ENCODE results near the gene CHURC1. TPM values are rescaled to one million over a fixed set of nuclear protein-coding genes. Genes with fewer than 3 reads are reported as not detected.

The CHURC1 gene
- total and polyA plus RNA-seq, 2 of the 8 experiments (the other 6 are each of a cell fraction or from before 2014, with no cell fraction given): 50.2 to 59.3 TPM

DNA sequence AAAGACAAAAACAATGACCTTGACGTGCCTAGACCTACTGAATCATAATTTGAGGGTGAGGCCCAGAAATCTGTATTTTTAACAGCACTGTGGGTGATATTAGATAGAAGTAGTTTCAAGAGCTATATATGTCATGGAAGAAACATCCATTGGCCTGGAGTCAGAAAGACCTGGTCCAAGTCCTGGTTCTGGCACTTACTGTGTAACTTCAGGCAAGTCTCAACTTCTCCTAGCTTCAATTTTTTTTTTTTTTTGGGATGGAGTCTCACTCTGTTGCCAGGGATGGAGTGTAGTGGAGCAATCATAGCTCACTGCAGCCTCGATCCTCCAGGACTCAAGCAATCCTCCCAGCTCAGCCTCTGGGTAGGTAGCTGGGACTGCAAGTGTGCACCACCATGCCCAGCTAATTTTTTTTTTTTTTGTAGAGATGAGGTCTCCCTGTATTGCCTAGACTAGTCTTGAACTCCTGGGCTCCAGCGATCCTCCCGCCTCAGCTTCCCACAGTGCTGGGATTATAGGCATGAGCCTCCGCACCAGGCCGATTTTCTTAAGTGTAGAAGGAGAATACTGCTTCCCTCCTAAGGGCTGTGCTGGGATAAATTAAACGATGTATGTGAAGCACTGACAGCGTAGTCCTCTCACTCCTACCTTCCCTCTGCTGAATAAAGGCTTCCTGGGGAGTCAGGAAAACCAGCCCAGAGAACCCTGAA lies 42.6 kb downstream of the CHURC1 start:
- H3K14ac ChIP-seq (ENCODE audit: insufficient read length): no peak overlapping the region
- H2BK20ac ChIP-seq (ENCODE audit: low read length): no peak overlapping the region
- H3K4me2 ChIP-seq (ENCODE audit: insufficient read depth in 1 of 2, low read depth in 2 of 2, low read length in 2 of 2): peak overlapping the region; percentile 0 to 9; a peak in 1 of 4 replicates
- H3K4ac ChIP-seq (replicated peaks; ENCODE audit: insufficient read length, low read depth, low read length): no peak overlapping the region
- H3K27ac ChIP-seq (ENCODE audit: low read depth, low read length): no peak overlapping the region
- H4K91ac ChIP-seq (replicated peaks; ENCODE audit: insufficient read length, low read length): no peak overlapping the region
- H4K8ac ChIP-seq (ENCODE audit: extremely low read depth, insufficient read depth, low read length): no peak overlapping the region
- no peak for TF ChIP-seq SP4 (IDR thresholded peaks at IDR 0.05; ENCODE audit: low read length)
- TF ChIP-seq GTF2F1 (IDR thresholded peaks at IDR 0.05; ENCODE audit: borderline replicate concordance, low read depth, low read length): no peak
- TF ChIP-seq MAFK (IDR thresholded peaks at IDR 0.05; ENCODE audit: low read depth, low read length): no peak
- no peak for TF ChIP-seq RAD21 (IDR thresholded peaks at IDR 0.05 in 1 of 2, conservative IDR thresholded peaks at IDR 0.05 in 1 of 2; ENCODE audit: low read depth in 2 of 2, low read length in 2 of 2)
- TF ChIP-seq TAF7 (optimal IDR thresholded peaks at IDR 0.05; ENCODE audit: borderline replicate concordance, low read depth, low read length): peak; percentile 35
- TF ChIP-seq CTBP2 (IDR thresholded peaks at IDR 0.05; ENCODE audit: borderline replicate concordance, insufficient read depth, insufficient read length, low read length): no peak
- H3K18ac ChIP-seq (ENCODE audit: extremely low read depth, low read length): no peak overlapping the region
- peaks cover 0 to 5% (median 1%) of the 10 kb centered on the region in 4 experiments; a peak in 2 of 8 replicates for H3K36me3 ChIP-seq (ENCODE audit: control insufficient read depth in 2 of 4, insufficient read depth in 4 of 4, low read length in 3 of 4)
- peaks cover 7% of the 10 kb centered on the region for H3K79me1 ChIP-seq (ENCODE audit: low read depth, low read length)
- H4K5ac ChIP-seq (ENCODE audit: insufficient read length, low read depth, low read length): no peak overlapping the region
- H3K79me2 ChIP-seq (ENCODE audit: control insufficient read depth in 1 of 2, insufficient read depth in 2 of 2, low read length in 2 of 2): peaks cover 0 to 5% of the 10 kb centered on the region in 2 experiments; a peak in 1 of 4 replicates
- CTCF ChIA-PET (ENCODE audit: partially characterized antibody): interaction anchor here (0.6 to 6.7 kb wide), 18 partner anchors 9 to 254 kb away, joined by 3 to 45 read pairs (median 4); partner anchors contain the start of gene FNTB
- H2BK15ac ChIP-seq (ENCODE audit: low read length): no peak overlapping the region
- no peak overlapping the region for H2AFZ ChIP-seq (ENCODE audit: low read length)
- peaks cover 13 to 26% (median 20%) of the 10 kb centered on the region in 4 experiments for H3K4me1 ChIP-seq (replicated peaks in 1 of 4; ENCODE audit: control insufficient read depth in 3 of 4, insufficient read depth in 4 of 4, low read length in 3 of 4)
- no peak overlapping the region for H3K9ac ChIP-seq (replicated peaks in 1 of 4; ENCODE audit: extremely low read depth in 1 of 4, low read depth in 3 of 4, low read length in 3 of 4)
- peak overlapping the region; percentile 19 for H2BK120ac ChIP-seq (replicated peaks; ENCODE audit: low read depth, low read length)
- H3K27me3 ChIP-seq (replicated peaks in 1 of 4; ENCODE audit: control insufficient read depth in 3 of 4, extremely low read depth in 1 of 4, insufficient read depth in 3 of 4, low read length in 3 of 4): no peaks in the 10 kb centered on the region
- H3K56ac ChIP-seq (replicated peaks; ENCODE audit: insufficient read length, low read depth, low read length): no peak overlapping the region
- 70% methylated on average over 8 of the region's 8 CpGs; no CpG with 5 or more reads in 1 of the 2 experiments for WGBS, 2 experiments (ENCODE audit: extremely low coverage in 1 of 2, insufficient coverage in 1 of 2, insufficient read length in 1 of 2, insufficient replicate concordance in 2 of 2, low coverage in 1 of 2, low lambda C conversion rate in 2 of 2, missing lambda C conversion rate in 1 of 2)
- no peak overlapping the region for H3K23ac ChIP-seq (ENCODE audit: insufficient read length)
- H4K20me1 ChIP-seq (replicated peaks in 1 of 2; ENCODE audit: control insufficient read depth in 1 of 2, insufficient read depth in 2 of 2, low read length in 2 of 2): peaks cover 0 to 10% of the 10 kb centered on the region in 2 experiments
- H2AK5ac ChIP-seq (ENCODE audit: low read depth, low read length): peak overlapping the region; percentile 40; the same call in 1 of the 2 replicates
- DNase-seq (ENCODE audit: low read depth in 1 of 2, low spot score in 2 of 2) (no peak), FAIRE-seq (no peak)
- 0 out of 2 replicates have a peak overlapping the region, but pooled peaks have one; percentile 12 for H2BK12ac ChIP-seq (ENCODE audit: low read depth, low read length)
- POLR2A ChIA-PET (ENCODE audit: partially characterized antibody): interaction anchor here (0.7 to 2.2 kb wide), 7 partner anchors 9 to 30 kb away, joined by 3 to 8 read pairs (median 6); partner anchors contain the start of gene FNTB
- peak overlapping the region; percentile 54; the same call in 1 of the 2 replicates for H2BK5ac ChIP-seq (ENCODE audit: low read depth, low read length)
- no peaks in the 10 kb centered on the region for H3K9me3 ChIP-seq (ENCODE audit: insufficient read depth in 2 of 2, low read depth in 1 of 2, low read length in 1 of 2)
- no peaks in the 10 kb centered on the region for H3K23me2 ChIP-seq (ENCODE audit: low read depth, low read length)
- H3K4me3 ChIP-seq (ENCODE audit: extremely low read depth in 1 of 4, insufficient read depth in 2 of 4, low read depth in 3 of 4, low read length in 4 of 4): no peak overlapping the region
